Immature natural killer cell (primary cell): ENCODE results near the gene KLHL14. TPM values are rescaled to one million over a fixed set of nuclear protein-coding genes. Genes with fewer than 3 reads are reported as not detected.
"Not testable (repeated sequence)": the region's sequence is repeated elsewhere in the genome, so short reads cannot be mapped to it uniquely, and the experiment has no call there.

Experiments used
- DNase-seq, 3 donors: peaks; one replicate each; pipeline ENCODE4 v3.0.0; 2022; ENCODE audit warnings: mixed read lengths in 1 of 3
- H3K27ac Mint-ChIP-seq, 6 donors: one replicate each; pipeline ENCODE4 v1.8.0; 2020; ENCODE audit warnings: mixed read lengths in 6 of 6, mild to moderate bottlenecking in 5 of 6, inconsistent platforms in 4 of 6, moderate library complexity in 3 of 6
- H3K27me3 Mint-ChIP-seq, 3 donors: one replicate each; pipeline ENCODE4 v1.8.0; 2020 to 2021; ENCODE audit warnings: low read depth in 3 of 3, mild to moderate bottlenecking in 3 of 3, mixed read lengths in 3 of 3, moderate library complexity in 3 of 3, inconsistent platforms in 1 of 3
- H3K36me3 Mint-ChIP-seq, 3 donors: one replicate each; pipeline ENCODE4 v1.8.0; 2020; ENCODE audit warnings: mixed read lengths in 3 of 3, inconsistent platforms in 2 of 3, mild to moderate bottlenecking in 2 of 3
- H3K4me1 Mint-ChIP-seq, 2 donors: one replicate each; pipeline ENCODE4 v1.8.0; 2020; ENCODE audit warnings: inconsistent platforms in 2 of 2, mild to moderate bottlenecking in 2 of 2, mixed read lengths in 2 of 2, moderate library complexity in 1 of 2
- H3K4me3 Mint-ChIP-seq, 5 donors: one replicate each; pipeline ENCODE4 v1.8.0; 2020; ENCODE audit warnings: mild to moderate bottlenecking in 5 of 5, mixed read lengths in 5 of 5, inconsistent platforms in 3 of 5, moderate library complexity in 3 of 5
- H3K9me3 Mint-ChIP-seq, 6 donors: one replicate each; pipeline ENCODE4 v1.8.0; 2020; ENCODE audit warnings: mild to moderate bottlenecking in 6 of 6, mixed read lengths in 6 of 6, inconsistent platforms in 4 of 6, moderate library complexity in 3 of 6
- polyA plus RNA-seq, 3 donors: library from polyadenylated mRNA; unstranded; fragments of 300-500 nt; fragmentation: Illumina TruSeq; gene quantifications; one replicate each; pipeline ENCODE4 v1.2.3, GENCODE V29; 2021

KLHL14 gene, protein sequence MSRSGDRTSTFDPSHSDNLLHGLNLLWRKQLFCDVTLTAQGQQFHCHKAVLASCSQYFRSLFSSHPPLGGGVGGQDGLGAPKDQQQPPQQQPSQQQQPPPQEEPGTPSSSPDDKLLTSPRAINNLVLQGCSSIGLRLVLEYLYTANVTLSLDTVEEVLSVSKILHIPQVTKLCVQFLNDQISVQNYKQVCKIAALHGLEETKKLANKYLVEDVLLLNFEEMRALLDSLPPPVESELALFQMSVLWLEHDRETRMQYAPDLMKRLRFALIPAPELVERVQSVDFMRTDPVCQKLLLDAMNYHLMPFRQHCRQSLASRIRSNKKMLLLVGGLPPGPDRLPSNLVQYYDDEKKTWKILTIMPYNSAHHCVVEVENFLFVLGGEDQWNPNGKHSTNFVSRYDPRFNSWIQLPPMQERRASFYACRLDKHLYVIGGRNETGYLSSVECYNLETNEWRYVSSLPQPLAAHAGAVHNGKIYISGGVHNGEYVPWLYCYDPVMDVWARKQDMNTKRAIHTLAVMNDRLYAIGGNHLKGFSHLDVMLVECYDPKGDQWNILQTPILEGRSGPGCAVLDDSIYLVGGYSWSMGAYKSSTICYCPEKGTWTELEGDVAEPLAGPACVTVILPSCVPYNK
- under 1 TPM in 1 of 3 donors, not detected in 2; 0.07 TPM for polyA plus RNA-seq

- H3K36me3 Mint-ChIP-seq: peaks cover 0 to 5% (median 0%) of the 10 kb centered on the region in 3 donors
- DNase-seq: no peak
- H3K4me3 Mint-ChIP-seq: no peak within 1 kb of the TSS
- no peaks in the 10 kb centered on the region for H3K4me1 Mint-ChIP-seq
- H3K27me3 Mint-ChIP-seq: peaks cover 5 to 14% (median 14%) of the 10 kb centered on the region in 3 donors
- H3K27ac Mint-ChIP-seq: no peak within 1 kb of the TSS
- peaks cover 1 to 14% (median 3%) of the 10 kb centered on the region in 6 donors for H3K9me3 Mint-ChIP-seq
Measured at GRCh38 chr18:32772581-32773381, at the start of gene KLHL14. Gene KLHL14 (minus strand): TSS chr18:32773023. CDS start chr18:32770591, 2,432 bp downstream.

GRCh38 chr18:32822197-32822596, 49.4 kb upstream of the KLHL14 start:
- no peak overlapping the region for H3K27ac Mint-ChIP-seq
- H3K4me3 Mint-ChIP-seq: no peak overlapping the region
- H3K27me3 Mint-ChIP-seq: no peaks in the 10 kb centered on the region
- no peaks in the 10 kb centered on the region for H3K36me3 Mint-ChIP-seq
- peaks cover 0 to 10% (median 2%) of the 10 kb centered on the region in 6 donors for H3K9me3 Mint-ChIP-seq
- no peak for DNase-seq
- no peaks in the 10 kb centered on the region for H3K4me1 Mint-ChIP-seq

DNA sequence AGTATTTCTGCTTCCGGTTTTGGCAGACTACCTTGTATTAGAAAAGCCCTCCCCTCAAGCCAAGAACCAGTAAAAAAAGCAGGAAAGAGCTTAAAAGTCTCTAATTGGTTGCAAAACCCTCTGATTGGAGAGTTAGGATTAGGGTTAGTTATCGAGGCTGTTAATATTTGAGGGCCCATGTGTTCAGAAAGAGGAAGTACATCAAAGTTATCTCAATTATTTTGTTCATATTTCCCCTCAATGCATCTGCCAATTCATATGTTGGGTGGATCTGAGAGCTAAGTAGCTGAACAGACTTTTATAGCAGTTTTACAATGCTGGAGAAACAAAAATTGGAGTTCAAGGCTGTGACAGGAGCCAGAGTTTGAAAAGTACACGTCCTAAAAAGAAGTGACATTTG, 43.1 kb upstream of the KLHL14 start:
- no peaks in the 10 kb centered on the region for H3K27me3 Mint-ChIP-seq
- H3K27ac Mint-ChIP-seq: no peak overlapping the region
- H3K4me1 Mint-ChIP-seq: no peaks in the 10 kb centered on the region
- no peaks in the 10 kb centered on the region for H3K36me3 Mint-ChIP-seq
- no peak for DNase-seq
- no peak overlapping the region for H3K4me3 Mint-ChIP-seq
- H3K9me3 Mint-ChIP-seq: peaks cover 0 to 9% (median 7%) of the 10 kb centered on the region in 6 donors

DNA sequence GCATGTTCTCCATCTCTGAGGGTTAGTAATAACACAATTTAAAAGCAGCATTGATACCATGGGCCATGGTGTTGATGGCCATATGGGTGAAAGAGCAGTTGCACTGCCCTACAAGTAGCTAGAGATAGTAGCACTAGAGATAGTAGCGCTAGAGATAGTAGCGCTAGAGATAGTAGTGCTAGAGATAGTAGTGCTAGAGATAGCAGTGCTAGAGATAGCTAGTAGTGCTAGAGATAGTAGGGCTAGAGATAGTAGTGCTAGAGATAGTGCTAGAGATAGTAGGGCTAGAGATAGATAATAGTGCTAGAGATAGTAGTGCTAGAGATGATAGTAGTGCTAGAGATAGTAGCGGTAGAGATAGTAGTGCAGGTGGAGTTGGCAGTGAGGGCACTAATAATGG, 39.5 kb upstream of the KLHL14 start:
- H3K27me3 Mint-ChIP-seq: peaks cover 0 to 3% (median 0%) of the 10 kb centered on the region in 3 donors
- H3K4me3 Mint-ChIP-seq: no peak overlapping the region
- H3K36me3 Mint-ChIP-seq: no peaks in the 10 kb centered on the region
- no peak overlapping the region for H3K27ac Mint-ChIP-seq
- no peak for DNase-seq
- H3K9me3 Mint-ChIP-seq: peaks cover 4 to 15% (median 6%) of the 10 kb centered on the region in 6 donors
- H3K4me1 Mint-ChIP-seq: no peaks in the 10 kb centered on the region

DNA sequence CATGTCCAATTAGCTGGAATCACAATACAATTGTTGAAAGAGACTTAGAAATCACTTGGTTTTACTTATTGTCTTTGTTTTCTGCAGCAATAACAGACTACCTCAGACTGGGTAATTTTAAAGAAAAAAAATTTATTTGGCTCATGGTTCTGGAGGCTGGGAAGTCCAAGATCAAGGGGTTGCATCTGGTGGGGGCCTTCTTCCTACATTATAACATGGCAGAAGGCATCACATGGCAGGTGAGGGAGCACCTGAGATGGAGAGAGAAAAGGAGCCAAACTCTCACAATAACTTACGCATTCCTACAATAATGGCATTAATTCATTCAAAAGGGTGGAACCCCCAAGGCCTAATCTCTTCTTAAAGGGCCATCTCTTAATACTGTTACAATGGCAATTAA, 37.5 kb upstream of the KLHL14 start:
- H3K9me3 Mint-ChIP-seq: peaks cover 0 to 10% (median 7%) of the 10 kb centered on the region in 6 donors
- H3K27me3 Mint-ChIP-seq: peaks cover 0 to 4% (median 0%) of the 10 kb centered on the region in 3 donors
- no peaks in the 10 kb centered on the region for H3K36me3 Mint-ChIP-seq
- DNase-seq: no peak
- H3K27ac Mint-ChIP-seq: no peak overlapping the region
- no peaks in the 10 kb centered on the region for H3K4me1 Mint-ChIP-seq
- H3K4me3 Mint-ChIP-seq: no peak overlapping the region

GRCh38 chr18:32805354-32805753, 32.5 kb upstream of the KLHL14 start:
- peaks cover 0 to 10% (median 6%) of the 10 kb centered on the region in 6 donors for H3K9me3 Mint-ChIP-seq
- peaks cover 0 to 4% (median 0%) of the 10 kb centered on the region in 3 donors for H3K27me3 Mint-ChIP-seq
- no peaks in the 10 kb centered on the region for H3K4me1 Mint-ChIP-seq
- DNase-seq: no peak
- H3K36me3 Mint-ChIP-seq: peaks cover 0 to 4% (median 0%) of the 10 kb centered on the region in 3 donors
- no peak overlapping the region for H3K4me3 Mint-ChIP-seq
- H3K27ac Mint-ChIP-seq: no peak overlapping the region

DNA sequence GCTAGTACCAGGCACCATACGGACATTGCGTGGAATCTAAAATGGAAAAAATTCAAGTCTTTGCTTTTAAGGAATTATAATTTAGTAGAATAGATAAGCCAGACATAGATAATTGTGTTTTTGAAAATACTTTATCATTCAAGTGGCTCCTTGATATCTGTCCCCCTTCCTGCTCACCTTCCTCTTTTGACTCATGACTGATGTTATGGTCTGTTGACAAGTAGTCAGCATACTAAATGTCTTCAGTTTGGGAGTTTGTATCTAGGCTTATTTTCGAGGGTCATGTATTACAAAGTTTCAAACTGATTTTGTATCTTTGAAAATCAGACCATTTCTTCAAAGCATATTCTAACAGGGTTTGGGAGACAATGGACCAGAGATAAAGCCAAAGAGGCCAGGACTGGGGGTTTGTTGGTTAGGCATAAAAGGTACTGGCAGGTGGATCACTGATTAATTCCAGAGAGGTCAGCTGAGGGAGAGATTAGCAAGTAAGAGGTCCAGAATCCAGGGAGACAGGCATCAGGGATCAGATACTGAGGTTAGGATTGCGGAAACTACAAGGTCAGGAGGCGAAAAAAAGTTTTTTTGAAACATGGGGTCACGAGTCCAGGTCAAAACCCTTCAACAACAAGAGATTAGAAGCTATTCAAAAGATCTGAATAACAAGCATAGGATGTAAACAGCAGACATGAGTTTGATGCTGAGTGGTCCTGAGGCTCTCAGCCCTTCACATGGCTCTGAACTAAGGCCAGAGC, 31.5 kb upstream of the KLHL14 start:
- H3K4me1 Mint-ChIP-seq: no peaks in the 10 kb centered on the region
- peaks cover 0 to 4% (median 0%) of the 10 kb centered on the region in 3 donors for H3K36me3 Mint-ChIP-seq
- H3K4me3 Mint-ChIP-seq: no peak overlapping the region
- H3K9me3 Mint-ChIP-seq: peaks cover 0 to 10% (median 5%) of the 10 kb centered on the region in 6 donors
- H3K27me3 Mint-ChIP-seq: peaks cover 0 to 2% (median 0%) of the 10 kb centered on the region in 3 donors
- H3K27ac Mint-ChIP-seq: no peak overlapping the region
- no peak for DNase-seq

DNA sequence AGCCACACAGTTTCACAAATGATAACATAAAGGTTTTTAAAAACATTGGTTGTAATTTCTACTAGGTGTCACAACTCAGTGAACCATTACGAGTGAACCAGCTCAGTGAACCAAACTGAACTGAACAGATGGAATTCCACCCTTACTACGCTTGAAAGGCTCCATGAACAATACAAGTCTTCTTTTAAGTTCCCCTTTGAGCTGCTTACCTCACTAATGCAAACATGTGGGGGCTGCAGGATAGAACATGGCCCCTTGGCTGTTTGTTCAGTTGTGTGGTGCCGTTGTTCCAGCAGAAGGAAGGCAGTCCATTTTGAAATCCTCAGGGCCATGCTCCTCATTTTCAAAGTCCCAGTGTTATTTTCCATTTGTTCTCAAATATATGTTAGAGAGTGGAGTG, 30.7 kb upstream of the KLHL14 start:
- no peak overlapping the region for H3K4me3 Mint-ChIP-seq

DNA sequence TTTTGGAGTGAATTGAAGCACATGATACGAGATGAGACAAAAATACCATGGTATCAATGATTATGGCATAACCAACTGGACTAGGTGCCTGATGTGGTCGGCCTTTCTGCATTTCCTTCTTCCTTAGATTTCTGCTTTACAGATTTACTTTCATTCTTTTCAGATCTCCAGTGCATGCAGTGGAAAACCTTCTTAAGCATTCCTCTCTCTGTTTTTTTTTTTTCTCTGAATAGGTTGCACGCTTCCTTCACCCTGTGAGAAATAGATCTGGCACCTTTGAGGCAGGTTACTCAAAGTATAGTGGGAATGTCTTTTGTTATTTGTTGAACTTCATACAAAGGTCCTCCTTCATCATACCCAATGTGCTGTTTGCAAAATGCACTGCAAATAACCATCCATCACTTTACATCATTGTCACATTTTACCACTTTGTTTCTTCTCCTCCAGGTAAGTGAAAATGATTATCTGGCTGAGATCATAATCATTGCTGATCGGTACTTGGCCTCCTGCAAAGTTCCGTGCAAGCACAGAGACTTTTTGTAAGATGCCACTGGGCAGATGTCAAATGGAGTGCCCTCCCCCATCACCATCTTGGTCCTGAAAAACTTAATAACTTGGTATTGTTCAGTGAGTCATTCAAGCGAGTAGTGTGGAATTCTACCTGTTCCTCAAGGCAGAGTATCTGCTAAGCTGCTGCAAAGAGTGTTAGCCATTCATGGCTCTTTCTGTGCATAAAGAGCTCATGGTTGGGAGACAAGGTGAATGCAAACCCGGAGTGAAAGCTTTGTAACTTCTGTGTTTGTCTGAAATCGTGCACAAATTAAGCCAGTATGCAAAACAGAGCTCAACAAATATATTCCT, 30.0 kb upstream of the KLHL14 start:
- no peaks in the 10 kb centered on the region for H3K4me1 Mint-ChIP-seq
- peaks cover 0 to 1% (median 0%) of the 10 kb centered on the region in 3 donors for H3K27me3 Mint-ChIP-seq
- H3K9me3 Mint-ChIP-seq: peaks cover 0 to 11% (median 5%) of the 10 kb centered on the region in 6 donors
- DNase-seq: no peak
- peaks cover 0 to 4% (median 0%) of the 10 kb centered on the region in 3 donors for H3K36me3 Mint-ChIP-seq
- H3K4me3 Mint-ChIP-seq: no peak overlapping the region
- no peak overlapping the region for H3K27ac Mint-ChIP-seq

More for the DNA sequence above, 30.7 kb upstream of the KLHL14 start:
- no peak for DNase-seq
- peaks cover 0 to 8% (median 4%) of the 10 kb centered on the region in 6 donors for H3K9me3 Mint-ChIP-seq
- H3K36me3 Mint-ChIP-seq: peaks cover 0 to 4% (median 0%) of the 10 kb centered on the region in 3 donors
- peaks cover 0 to 1% (median 0%) of the 10 kb centered on the region in 3 donors for H3K27me3 Mint-ChIP-seq
- H3K27ac Mint-ChIP-seq: no peak overlapping the region
- no peaks in the 10 kb centered on the region for H3K4me1 Mint-ChIP-seq

DNA sequence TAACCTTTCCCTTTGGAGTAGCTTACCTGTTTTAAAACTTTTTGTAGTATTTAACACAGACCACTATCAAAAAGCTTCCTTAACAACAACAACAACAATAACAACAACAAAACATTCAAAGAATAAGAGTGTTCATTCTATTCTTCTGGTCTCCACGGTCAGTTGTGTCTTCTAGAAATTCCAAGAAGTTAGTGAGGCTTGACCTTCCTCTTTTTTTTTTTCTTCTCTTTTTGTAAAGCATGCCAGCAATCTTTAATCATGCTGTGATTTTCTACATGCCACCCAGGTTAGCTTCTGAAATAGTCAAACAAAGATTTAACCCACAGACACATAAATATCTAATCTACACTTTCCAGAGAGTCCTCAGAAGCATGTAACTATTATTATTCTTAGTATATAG, 28.4 kb upstream of the KLHL14 start:
- DNase-seq: no peak
- Mint-ChIP-seq H3K27me3 (peaks cover 0 to 3% (median 0%) of the 10 kb centered on the region in 3 donors), H3K4me1 (no peaks in the 10 kb centered on the region), H3K36me3 (peaks cover 0 to 4% (median 0%) of the 10 kb centered on the region in 3 donors), H3K27ac (no peak overlapping the region), H3K9me3 (peaks cover 0 to 12% (median 2%) of the 10 kb centered on the region in 6 donors), H3K4me3 (no peak overlapping the region)

- H3K27me3 Mint-ChIP-seq: peaks cover 0 to 2% (median 0%) of the 10 kb centered on the region in 3 donors
- H3K27ac Mint-ChIP-seq: no peak overlapping the region
- no peak overlapping the region for H3K4me3 Mint-ChIP-seq
- H3K9me3 Mint-ChIP-seq: peaks cover 0 to 24% (median 6%) of the 10 kb centered on the region in 6 donors
- no peak for DNase-seq
- no peaks in the 10 kb centered on the region for H3K4me1 Mint-ChIP-seq
- peaks cover 0 to 4% (median 0%) of the 10 kb centered on the region in 3 donors for H3K36me3 Mint-ChIP-seq
Measured at GRCh38 chr18:32798209-32798960, 25.6 kb upstream of the KLHL14 start.

DNA sequence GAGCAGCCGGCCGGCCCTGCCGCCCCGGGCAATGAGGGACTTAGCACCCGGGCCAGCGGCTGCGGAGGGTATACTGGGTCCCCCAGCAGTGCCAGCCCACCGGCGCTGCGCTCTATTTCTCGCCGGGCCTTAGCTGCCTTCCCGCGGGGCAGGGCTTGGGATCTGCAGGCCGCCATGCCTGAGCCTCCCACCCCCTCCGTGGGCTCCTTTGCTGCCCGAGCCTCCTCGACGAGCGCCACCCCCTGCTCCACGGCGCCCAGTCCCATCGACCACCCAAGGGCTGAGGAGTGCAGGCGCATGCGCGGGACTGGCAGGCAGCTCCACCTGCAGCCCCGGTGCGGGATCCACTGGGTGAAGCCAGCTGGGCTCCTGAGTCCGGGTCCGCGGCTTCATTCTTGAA, 21.8 kb upstream of the KLHL14 start:
- not testable (repeated sequence) for H3K4me1 Mint-ChIP-seq, H3K4me3 Mint-ChIP-seq, H3K27me3 Mint-ChIP-seq, H3K27ac Mint-ChIP-seq, H3K36me3 Mint-ChIP-seq, DNase-seq
- peaks cover 0 to 16% (median 6%) of the 10 kb centered on the region in 6 donors for H3K9me3 Mint-ChIP-seq
